Spinal cord (tissue), 10 donors: ENCODE results near the gene METTL21C. TPM values are rescaled to one million over a fixed set of nuclear protein-coding genes. Genes with fewer than 3 reads are reported as not detected.

Source experiments
- DNase-seq, 6 donors: peaks; one replicate each; pipeline versions ENCODE4 v3.0.0 to v3.0.0-alpha.2; 2013 to 2015; ENCODE audit warnings: low spot score in 6 of 6, low read depth in 4 of 6
- H3K27ac ChIP-seq: one replicate; pipeline ENCODE4 v1.5.1; 2013; ENCODE audit warnings: low read depth, low read length, control low read depth
- H3K27me3 ChIP-seq: one replicate; pipeline ENCODE4 v1.6.1; 2013; ENCODE audit warnings: low read length; ENCODE audit not compliant: control insufficient read depth, insufficient read depth
- H3K36me3 ChIP-seq: one replicate; pipeline ENCODE4 v1.6.1; 2013; ENCODE audit warnings: low read length; ENCODE audit not compliant: control insufficient read depth, insufficient read depth
- H3K4me1 ChIP-seq: one replicate; pipeline ENCODE4 v1.6.1; 2013; ENCODE audit warnings: low read length; ENCODE audit not compliant: control insufficient read depth, insufficient read depth
- H3K4me3 ChIP-seq: one replicate; pipeline ENCODE4 v1.5.1; 2013; ENCODE audit warnings: low read depth, low read length, control low read depth
- H3K9me3 ChIP-seq: one replicate; pipeline ENCODE4 v1.6.1; 2013; ENCODE audit warnings: low read length; ENCODE audit not compliant: control insufficient read depth, insufficient read depth
- WGBS: methylation state at CpG from one replicate; pipeline ENCODE4 v1.1.5; 2013; ENCODE audit warnings: missing lambda C conversion rate; ENCODE audit not compliant: insufficient coverage; 5-methylcytosine and 5-hydroxymethylcytosine counted together
- long read RNA-seq, 4 donors: transcript quantifications; one replicate each; lab custom pipeline, GENCODE V29; 2026
- polyA plus RNA-seq, 2 donors: library from polyadenylated mRNA; unstranded; fragments of 120-200 nt; gene quantifications; one replicate each; pipeline ENCODE4 v1.2.1, GENCODE V29; 2013; ENCODE audit not compliant: insufficient read length in 2 of 2
- total RNA-seq, 2 donors: library from RNA; depleted of rRNA in 1 of 2; stranded (reverse); fragments of 120-200 nt in 1 of 2; fragments of >200 nt in 1 of 2; gene quantifications; one replicate each; pipeline versions ENCODE4 v1.2.3 to v1.2.4, GENCODE V29; 2013 to 2014
- donor health status: healthy.

Gene METTL21C
- under 1 TPM in 1 of 2 donors, not detected in 1; 0.39 TPM for total RNA-seq
- polyA plus RNA-seq, result under 1 TPM; 0.20 to 0.24 TPM
- long read RNA-seq, donor 1, result 0 reads
- long read RNA-seq, donor 2, result 0 reads
- long read RNA-seq, donor 3, result 0 reads
- long read RNA-seq, donor 4, result 0 reads

- Histone ChIP-seq H3K27me3 (no peaks in the 10 kb centered on the region), H3K27ac (no peak within 1 kb of the TSS), H3K4me1 (no peaks in the 10 kb centered on the region), H3K4me3 (no peak within 1 kb of the TSS), H3K9me3 (peaks cover 3% of the 10 kb centered on the region), H3K36me3 (no peaks in the 10 kb centered on the region)
- no peak for DNase-seq
- WGBS, result 82% methylated on average over 2 of the region's 6 CpGs
Measured at GRCh38 chr13:102694937-102695336, at the start of gene METTL21C. Gene METTL21C (minus strand): TSS chr13:102695044. CDS start chr13:102694498, 546 bp downstream.

- no peaks in the 10 kb centered on the region for H3K27me3 ChIP-seq
- no peak overlapping the region for H3K27ac ChIP-seq
- H3K4me3 ChIP-seq, result no peak overlapping the region
- H3K36me3 ChIP-seq, result no peaks in the 10 kb centered on the region
- H3K4me1 ChIP-seq, result no peaks in the 10 kb centered on the region
- no peaks in the 10 kb centered on the region for H3K9me3 ChIP-seq
- DNase-seq, result no peak
Measured at GRCh38 chr13:102742506-102742905, 47.7 kb upstream of the METTL21C start.

DNA sequence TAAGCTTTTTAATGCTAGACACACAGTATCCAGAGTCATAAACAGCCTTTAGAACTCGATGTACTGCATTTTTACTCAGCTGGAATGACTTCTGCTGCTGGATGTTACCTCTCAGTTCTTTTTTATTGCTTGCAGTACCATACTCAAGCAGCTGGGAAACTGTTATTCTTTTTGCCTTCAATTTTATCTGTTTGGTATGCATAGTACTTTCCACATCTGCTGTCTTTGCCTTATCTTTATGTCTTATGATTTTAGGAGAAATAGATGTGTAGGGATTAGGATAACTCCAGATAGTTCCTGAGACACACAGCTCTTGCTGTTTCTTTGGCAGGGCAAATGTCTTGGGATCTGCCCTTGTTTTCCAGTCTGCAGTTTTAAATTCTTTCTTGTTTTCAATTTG, 47.3 kb upstream of the METTL21C start:
- 67% methylated on average over 1 of the region's 1 CpG for WGBS

GRCh38 chr13:102729560-102730270, 34.9 kb upstream of the METTL21C start:
- H3K9me3 ChIP-seq, result peaks cover 2% of the 10 kb centered on the region
- H3K4me1 ChIP-seq, result no peaks in the 10 kb centered on the region
- no peak overlapping the region for H3K4me3 ChIP-seq
- 90% methylated on average over 2 of the region's 8 CpGs for WGBS
- H3K27ac ChIP-seq, result no peak overlapping the region
- DNase-seq, result no peak
- H3K27me3 ChIP-seq, result no peaks in the 10 kb centered on the region
- no peaks in the 10 kb centered on the region for H3K36me3 ChIP-seq

More for the DNA sequence above, 47.3 kb upstream of the METTL21C start:
- DNase-seq, result peak in 1 of 6 donors; percentile 4
- Histone ChIP-seq H3K4me3 (no peak overlapping the region), H3K27me3 (no peaks in the 10 kb centered on the region), H3K4me1 (no peaks in the 10 kb centered on the region), H3K36me3 (no peaks in the 10 kb centered on the region), H3K27ac (no peak overlapping the region), H3K9me3 (no peaks in the 10 kb centered on the region)

DNA sequence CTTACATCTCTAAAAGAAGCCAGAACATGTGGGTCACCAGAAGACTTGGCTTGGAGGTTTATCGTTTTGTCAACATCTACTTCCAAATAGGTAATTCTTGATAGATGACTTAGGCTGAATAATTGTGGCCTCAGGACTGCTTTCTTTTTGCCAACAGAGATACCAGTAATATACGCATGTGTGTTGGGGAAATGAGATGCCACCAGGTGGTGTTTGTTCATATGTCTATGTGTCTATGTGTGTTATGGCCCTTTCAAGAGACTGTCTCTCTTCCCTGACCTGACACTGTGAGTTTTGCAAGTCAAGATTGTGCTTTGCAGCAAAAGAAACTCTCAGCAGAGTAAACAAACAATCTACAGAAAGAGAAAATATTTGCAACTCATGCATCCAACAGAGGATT, 31.6 kb upstream of the METTL21C start:
- H3K4me1 ChIP-seq, result no peaks in the 10 kb centered on the region
- no peak overlapping the region for H3K4me3 ChIP-seq
- no peaks in the 10 kb centered on the region for H3K27me3 ChIP-seq
- no peaks in the 10 kb centered on the region for H3K36me3 ChIP-seq
- H3K9me3 ChIP-seq, result no peaks in the 10 kb centered on the region
- H3K27ac ChIP-seq, result no peak overlapping the region
- no CpG with 5 or more reads among the region's 2 CpGs for WGBS
- no peak for DNase-seq

DNA sequence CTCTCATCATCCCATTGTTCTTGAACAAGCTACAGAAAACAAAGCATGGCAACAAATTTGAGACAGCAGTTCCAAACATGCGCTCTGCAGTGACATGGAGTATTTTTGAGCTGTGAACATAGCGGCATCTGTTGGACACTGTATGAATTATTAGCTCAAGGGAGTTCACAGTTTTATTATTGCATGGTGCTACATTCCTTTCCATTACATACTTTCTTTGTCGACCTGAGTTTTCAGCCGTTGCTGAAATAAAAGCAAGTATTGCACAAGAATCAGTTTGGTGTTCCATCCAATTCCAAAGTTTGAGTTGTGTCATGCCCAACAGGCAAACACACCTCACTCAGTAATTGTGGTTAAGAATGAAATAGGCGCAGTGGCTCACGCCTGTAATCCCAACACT, 30.1 kb upstream of the METTL21C start:
- DNase-seq, result peak in 2 of 6 donors; percentile 15 to 25
- WGBS, result 80% methylated on average over 2 of the region's 6 CpGs

GRCh38 chr13:102721800-102722231, 27.0 kb upstream of the METTL21C start:
- Histone ChIP-seq H3K4me3 (no peak overlapping the region), H3K27ac (no peak overlapping the region), H3K9me3 (no peaks in the 10 kb centered on the region), H3K4me1 (no peaks in the 10 kb centered on the region), H3K36me3 (no peaks in the 10 kb centered on the region), H3K27me3 (no peaks in the 10 kb centered on the region)
- 0% methylated on average over 1 of the region's 1 CpG for WGBS
- peak in 2 of 6 donors; percentile 36 to 78 for DNase-seq

More for the DNA sequence above, 30.1 kb upstream of the METTL21C start:
- H3K4me3 ChIP-seq, result no peak overlapping the region
- H3K4me1 ChIP-seq, result no peaks in the 10 kb centered on the region
- no peaks in the 10 kb centered on the region for H3K36me3 ChIP-seq
- no peaks in the 10 kb centered on the region for H3K27me3 ChIP-seq
- H3K9me3 ChIP-seq, result no peaks in the 10 kb centered on the region
- no peak overlapping the region for H3K27ac ChIP-seq

DNA sequence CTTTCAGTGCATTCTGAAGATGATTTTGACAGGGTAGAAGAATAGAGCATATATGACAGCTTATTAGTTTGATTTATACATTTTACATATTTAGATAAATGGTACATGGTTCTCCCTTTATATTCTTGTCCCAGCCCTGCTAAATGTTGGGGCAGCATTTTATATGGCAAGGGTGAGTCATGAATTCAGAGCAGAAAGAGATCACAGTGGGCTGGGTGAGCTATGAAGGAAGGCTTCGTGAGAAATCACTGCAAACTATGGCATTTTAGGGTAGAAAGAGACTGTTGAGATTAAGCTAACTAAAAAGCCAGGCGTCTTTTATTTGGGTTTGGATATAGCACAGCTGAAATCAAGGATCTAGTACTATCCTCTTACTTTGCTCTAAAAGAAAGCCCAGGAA, 23.9 kb upstream of the METTL21C start:
- Histone ChIP-seq H3K27me3 (no peaks in the 10 kb centered on the region), H3K36me3 (no peaks in the 10 kb centered on the region), H3K4me1 (no peaks in the 10 kb centered on the region), H3K9me3 (no peaks in the 10 kb centered on the region), H3K4me3 (no peak overlapping the region), H3K27ac (no peak overlapping the region)
- DNase-seq, result no peak
- 80% methylated on average over 1 of the region's 2 CpGs for WGBS

GRCh38 chr13:102715447-102715846, 20.6 kb upstream of the METTL21C start:
- peak in 1 of 6 donors; percentile 33 for DNase-seq
- no CpG with 5 or more reads among the region's 1 CpG for WGBS
- H3K36me3 ChIP-seq, result no peaks in the 10 kb centered on the region

GRCh38 chr13:102710261-102710679, 15.4 kb upstream of the METTL21C start:
- Histone ChIP-seq H3K4me3 (no peak overlapping the region), H3K36me3 (no peaks in the 10 kb centered on the region), H3K4me1 (no peaks in the 10 kb centered on the region), H3K9me3 (peaks cover 3% of the 10 kb centered on the region), H3K27me3 (no peaks in the 10 kb centered on the region), H3K27ac (no peak overlapping the region)
- 90% methylated on average over 9 of the region's 9 CpGs for WGBS
- no peak for DNase-seq

More at GRCh38 chr13:102715447-102715846, 20.6 kb upstream of the METTL21C start:
- Histone ChIP-seq H3K27ac (no peak overlapping the region), H3K4me1 (no peaks in the 10 kb centered on the region), H3K4me3 (no peak overlapping the region), H3K27me3 (no peaks in the 10 kb centered on the region), H3K9me3 (no peaks in the 10 kb centered on the region)
